SK-N-DZ (cell line): Measurements from ENCODE around the gene S100A7A. TPM values are rescaled to one million over a fixed set of nuclear protein-coding genes. Genes with fewer than 3 reads are reported as not detected.

Source experiments
- DNase-seq: peaks from one replicate; pipeline ENCODE4 v3.0.0-alpha.2; 2015; ENCODE audit warnings: low spot score
- polyA plus RNA-seq, 2 experiments: library from polyadenylated mRNA; depleted of rRNA; stranded (reverse); fragments of >200 nt; gene quantifications; 2 replicates each; pipeline ENCODE4 v1.2.3, GENCODE V29; 2014

The S100A7A gene
- polyA plus RNA-seq (2014; cell fraction: cytosol; rRNA removed): not detected in 2 replicates
- polyA plus RNA-seq (2014; cell fraction: nucleus; rRNA removed): not detected in 2 replicates

DNA sequence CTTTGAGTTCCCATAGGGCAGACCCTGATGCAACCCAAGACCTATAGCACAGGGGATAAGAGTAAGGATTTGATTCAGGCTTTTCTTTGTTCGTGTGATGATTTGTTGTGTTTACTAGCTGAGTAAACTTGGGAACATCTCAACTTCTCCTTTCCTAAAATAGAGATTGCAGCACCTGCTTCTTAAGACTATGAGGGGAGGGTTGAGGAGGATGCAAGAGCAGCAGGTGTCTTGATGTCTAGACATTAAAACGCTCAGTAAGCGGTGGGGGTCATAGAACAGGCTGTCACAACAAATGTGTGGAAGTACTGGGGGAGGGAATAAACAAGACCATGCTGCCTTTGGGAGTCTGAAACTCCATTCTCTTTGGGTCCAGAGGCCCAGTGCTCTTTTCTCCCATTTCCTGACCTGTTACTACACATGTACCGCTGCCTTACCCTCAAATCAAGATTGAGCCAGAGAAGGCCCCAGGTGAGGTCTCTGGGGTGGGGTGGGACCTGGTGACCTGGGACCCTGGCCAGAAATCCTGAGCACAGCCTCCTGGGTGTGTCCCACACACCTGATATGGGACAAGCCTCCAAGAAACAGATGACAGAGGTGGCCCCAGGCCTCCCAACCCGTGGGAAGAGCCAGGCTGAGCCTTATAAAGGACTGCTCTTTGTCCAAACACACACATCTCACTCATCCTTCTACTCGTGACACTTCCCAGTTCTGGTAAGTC lies at the start of gene S100A7A:
TSS of gene S100A7A (plus strand) at position 671 of the 721 bp plus-strand sequence. CDS start 1,563 bp downstream, outside the sequence.
- DNase-seq: no peak

DNA sequence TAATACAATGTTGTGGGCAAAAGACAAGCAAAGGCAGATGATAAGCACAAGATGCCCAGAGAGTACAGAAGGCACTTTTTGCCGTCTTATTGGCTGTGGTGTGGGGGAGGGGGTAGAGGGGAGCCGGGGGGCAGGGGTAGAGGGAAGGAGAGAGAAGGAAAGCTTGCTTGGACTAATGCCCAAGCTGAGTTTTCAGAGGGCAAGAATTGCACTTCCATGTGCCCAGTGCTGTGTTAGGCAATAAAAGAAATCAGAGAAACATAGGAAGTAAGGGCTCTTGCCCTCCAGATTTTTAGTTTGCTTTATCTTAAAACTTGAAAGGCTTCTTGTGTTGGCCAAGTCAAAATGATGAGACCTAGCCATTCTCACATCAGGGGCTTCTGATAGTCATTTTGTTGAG lies 49.2 kb upstream of the S100A7A start:
- DNase-seq: no peak

DNA sequence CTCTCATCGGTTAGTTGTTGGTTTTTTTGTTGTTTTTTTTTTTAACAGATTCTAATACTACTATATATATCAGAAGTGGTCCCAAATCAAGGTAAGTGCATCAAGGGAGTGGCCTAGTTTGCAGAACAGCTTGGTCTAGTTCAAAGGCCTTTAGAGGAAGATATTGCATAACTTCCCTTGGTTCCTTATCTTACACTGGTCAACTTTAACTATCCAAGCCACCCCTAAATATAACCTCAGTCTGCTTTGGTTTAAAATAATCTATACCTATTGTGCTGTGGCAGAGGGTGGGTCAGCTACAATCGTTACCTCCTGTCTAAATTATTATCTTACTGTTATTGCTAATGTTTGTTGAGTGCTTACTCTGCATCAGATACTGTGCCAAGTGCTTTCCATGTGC lies 47.8 kb upstream of the S100A7A start:
- no peak for DNase-seq

DNA sequence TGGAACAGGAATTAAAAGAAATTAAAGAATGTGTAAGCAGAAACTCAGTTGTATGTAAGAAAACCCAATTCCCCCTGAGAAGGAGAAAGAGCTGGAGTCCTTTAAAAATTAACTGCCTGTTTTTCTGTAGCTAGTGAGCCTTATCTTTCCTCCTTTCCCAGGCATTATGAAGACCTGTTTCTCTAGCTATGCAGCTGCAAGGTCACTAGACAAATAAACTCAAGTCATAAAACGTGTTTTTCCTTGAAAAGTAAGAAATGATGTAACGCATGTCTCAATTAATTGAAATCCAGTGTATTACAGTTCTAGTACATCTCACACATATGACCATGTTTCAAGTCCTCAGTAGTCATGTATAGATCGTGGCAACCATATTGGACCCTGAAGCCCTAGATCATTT lies 46.2 kb upstream of the S100A7A start:
- no peak for DNase-seq

DNA sequence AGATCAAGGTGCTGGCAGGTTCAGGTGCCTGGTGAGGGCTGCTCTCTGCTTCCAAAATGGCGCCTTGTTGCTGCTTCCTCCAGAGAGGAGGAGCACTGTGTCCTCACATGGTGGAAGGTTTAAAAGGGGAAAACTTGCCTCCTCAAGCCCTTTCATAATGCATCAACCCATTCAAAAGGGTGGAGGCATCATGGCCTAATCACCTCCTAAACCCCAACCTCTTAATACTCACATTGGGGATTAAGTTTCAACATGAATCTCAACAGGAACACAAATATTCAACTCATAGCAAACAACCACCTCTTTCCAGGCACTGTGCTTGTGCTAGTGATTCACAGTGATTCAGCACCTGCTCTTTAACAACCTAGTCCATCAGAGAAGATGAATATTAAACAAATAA lies 45.1 kb upstream of the S100A7A start:
- no peak for DNase-seq

DNA sequence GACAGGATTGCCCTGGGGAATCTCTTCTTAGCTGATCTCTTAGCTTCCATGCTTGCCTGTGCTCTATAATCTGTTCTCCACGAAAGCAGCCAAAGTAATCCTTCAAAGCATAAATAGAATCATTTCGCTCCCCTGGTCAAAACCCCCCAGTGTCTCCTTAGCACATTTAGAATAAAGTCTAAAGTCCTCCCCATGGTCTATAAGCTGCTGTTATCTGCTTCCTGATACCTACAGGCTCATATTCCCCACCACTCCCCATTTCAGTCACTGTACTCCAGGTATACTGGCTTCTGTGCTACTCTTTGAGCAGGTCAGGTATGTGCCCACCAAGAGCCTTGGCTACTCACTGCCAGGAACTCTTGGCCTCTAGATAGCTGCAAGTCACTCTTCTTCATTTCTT lies 43.7 kb upstream of the S100A7A start:
- no peak for DNase-seq

DNA sequence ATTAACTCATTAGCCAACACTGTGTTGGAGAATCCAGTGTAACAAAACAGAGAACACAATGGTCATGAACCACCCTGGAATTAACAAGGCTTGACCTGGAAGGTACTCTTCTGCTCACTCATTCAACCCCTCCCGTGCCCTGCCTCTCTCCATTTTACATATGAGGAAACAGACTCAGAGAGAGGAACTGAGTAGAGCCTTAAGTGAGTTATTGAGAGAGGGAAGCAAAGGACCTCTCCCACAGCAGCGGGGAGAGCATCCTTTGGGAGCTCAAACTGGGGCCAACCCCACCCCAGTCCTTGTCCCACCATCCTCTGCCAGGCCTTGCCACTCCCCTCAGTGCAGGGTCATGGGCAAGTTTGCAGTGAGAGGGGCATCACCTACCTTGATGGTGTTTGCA lies 42.2 kb upstream of the S100A7A start:
- DNase-seq: no peak

DNA sequence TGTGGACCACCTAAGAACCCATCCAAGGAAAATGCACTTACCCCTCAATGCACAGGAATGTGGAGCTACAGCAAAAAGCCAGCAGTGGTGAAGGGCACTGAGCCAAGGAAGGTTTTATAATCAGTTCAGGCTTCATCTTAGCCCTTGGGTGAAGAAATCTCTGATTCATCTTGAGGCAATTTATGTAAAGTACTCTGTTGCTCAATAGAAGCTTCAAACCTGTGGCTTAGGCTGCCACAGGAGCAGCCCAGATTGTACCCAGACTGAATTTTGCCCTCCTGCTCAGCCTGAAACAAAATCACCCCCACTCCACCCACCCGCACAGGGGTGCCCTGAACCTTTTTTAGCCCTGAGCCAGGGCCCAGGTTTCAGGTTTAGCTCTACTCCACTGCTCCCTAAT lies 40.8 kb upstream of the S100A7A start, which contains the start of gene S100A12:
TSS of gene S100A12 (minus strand) at position 111 of the 400 bp plus-strand sequence. CDS start 1,029 bp downstream, outside the sequence.
- no peak for DNase-seq

DNA sequence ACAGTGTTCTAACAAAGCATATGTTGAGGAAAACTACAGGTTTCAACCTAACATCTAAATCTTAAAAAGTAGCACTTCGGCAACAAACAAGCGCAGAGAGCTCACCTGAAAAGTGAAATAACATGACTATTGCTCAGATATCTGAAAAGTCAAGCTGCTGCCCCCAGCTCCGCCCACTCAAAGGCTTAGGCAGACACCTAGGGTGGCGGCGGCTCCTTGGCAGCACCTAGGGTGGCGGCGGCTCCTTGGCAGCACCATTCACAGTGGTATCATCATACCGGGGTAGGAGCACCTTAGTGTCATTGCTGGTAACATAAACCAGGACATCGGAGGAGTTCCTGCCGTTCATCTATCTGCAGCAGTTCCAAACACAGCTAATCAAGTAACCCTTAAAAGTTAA lies 36.7 kb upstream of the S100A7A start:
- no peak for DNase-seq

DNA sequence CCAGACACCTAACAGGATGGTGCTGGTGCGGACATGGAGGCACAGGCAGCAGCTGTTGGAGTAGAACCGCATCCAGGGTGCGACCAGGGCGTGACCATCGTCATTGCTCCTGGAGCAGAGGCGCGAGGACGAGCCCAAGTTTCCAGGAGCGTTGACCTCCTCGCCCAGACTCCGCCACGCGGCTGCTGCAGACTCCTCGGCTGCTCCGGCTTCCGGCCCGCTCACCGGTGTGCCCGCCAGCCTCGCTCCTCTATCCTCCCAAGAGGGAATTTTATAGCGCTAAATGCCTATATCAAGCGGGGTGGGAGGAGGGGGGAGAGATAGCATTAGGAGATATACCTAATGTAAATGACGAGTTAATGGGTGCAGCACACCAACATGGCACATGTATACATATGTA lies 35.6 kb upstream of the S100A7A start:
- DNase-seq: no peak

DNA sequence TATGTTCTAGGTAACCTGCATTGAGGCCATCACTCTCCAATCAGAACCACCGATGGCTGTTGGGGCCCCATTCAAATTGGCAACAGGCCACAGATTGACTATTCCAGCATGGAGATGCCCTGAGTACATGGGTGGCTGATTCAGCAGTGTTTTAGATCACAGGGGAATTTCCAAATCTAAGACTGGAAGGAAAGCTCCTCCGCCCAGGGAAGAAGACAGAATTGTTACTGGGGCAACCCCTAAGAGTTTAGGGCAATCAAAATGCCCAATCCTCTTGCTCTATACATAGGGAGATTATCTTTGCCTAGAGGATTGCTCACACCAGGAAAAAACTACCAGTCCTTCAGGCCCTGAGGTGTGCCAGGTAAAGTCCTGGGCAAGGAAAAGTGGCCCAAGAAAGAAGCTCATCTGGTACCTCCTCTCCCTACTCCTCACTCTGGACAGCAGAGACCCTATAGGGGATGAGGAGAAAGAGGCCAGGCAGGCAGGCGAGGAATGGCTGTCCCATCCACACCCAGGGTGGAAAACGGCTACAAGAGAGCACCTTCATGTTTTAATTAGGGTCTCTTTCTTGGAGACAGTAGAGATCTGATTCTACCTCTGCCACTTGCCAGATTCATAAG lies 31.3 kb upstream of the S100A7A start:
- DNase-seq: no peak

DNA sequence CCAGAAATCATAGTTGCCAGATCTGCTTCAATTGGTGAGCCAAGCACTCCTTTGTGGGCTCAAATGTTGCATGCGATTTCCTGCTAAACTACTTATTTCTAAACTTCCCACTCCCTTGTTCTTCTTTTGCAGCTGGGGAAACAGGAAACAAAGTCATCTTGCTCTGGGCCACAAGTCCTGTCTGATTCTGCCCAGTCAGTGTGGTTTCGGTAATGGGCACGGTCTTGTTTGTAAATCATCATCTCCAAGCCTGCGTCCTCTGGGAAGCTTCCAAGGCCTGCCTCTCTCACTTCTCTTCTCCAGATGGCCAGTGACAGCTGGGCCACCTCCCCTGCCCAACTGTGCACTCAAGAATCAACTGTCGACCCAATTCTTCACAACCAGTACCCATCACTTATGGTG lies 29.8 kb upstream of the S100A7A start:
- DNase-seq: no peak

DNA sequence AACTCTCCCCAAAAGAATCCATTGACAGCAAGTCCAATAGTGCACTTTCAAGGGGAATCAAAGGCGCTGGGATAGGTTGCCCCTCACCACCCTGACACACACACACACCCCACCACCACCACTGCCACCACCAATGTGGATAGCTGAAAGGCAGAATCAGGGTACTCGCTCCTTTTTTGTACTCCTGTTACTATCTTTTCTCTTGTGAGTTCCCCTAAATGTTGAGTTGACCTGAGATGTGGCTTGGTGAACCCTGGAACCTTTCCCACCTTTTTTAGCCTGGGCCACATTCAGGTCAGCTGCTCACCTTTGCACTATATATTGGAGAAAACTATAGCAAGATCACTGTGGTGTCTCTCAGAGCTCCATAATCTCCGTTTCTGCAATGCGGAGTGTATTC lies 29.3 kb upstream of the S100A7A start:
- no peak for DNase-seq

DNA sequence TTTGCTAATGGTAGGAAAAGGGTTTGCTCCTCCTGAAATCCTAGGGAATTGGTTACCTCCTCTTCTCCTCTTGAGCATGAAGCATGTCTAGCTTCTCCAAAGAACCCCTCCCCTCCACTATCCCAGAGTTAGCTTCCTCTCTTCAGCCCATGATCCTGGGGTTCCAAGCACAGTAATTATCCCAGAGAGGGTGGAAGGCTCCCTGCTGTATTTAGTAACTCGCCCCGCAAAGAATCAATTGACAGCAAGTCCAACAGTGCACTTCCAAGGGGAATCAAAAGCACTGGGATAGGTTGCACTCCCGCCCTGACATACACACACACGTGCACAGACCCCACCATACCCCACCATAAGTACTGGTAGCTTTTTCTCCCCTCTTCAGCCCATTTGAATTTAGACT lies 28.5 kb upstream of the S100A7A start:
- DNase-seq: no peak

DNA sequence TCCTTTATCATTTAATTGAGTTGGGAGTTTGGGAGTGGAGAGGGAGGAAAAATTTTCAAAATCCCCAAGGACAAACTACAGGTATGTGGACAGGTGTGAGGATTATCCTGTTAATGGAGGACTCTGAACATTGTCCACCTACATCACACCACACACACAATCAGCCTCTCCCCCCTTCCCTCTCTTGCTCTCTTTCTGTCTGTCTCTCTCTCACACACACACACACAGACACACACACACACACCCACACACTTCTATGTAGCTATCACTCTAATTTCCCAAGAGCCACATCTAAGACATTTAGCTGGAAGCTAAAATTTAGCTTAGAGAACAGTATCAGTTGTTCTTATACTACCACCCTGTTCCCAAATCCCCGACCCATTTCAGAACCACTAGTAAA lies 26.9 kb upstream of the S100A7A start:
- no peak for DNase-seq

DNA sequence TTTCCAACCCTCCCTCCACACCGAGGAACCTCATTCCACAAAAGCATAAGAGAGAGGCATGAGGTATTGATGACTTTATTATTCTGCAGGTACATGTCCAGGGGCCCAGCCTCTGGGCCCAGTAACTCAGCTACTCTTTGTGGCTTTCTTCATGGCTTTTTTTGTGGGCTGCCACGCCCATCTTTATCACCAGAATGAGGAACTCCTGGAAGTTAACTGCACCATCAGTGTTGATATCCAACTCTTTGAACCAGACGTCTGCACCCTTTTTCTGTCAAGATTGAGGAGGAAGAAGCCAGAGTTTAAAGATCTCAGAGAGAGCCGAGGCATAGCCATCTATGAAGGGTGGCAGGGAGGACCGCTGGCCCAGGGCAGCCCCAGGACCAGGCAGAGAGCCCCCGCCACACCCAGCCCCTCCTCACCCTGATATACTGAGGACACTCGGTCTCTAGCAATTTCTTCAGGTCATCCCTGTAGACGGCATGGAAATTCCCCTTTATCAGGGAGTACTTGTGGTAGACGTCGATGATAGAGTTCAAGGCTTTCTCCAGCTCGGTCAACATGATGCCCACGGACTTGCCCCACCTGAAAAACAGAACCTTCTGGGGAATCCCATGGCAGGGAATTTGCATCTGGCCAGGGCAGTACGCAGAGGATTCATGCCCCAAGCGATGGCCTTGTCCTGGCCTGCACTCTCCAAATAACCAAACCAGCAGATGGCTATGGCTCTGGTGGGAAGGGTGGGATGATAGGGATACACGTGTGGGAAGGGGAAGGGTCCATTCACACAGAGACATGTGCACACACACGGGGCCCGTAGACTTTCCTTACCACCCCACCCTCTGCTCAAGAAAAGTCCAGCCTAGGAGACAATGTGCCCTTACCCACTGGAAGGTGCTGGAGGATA lies 26.1 kb upstream of the S100A7A start:
- DNase-seq: no peak

DNA sequence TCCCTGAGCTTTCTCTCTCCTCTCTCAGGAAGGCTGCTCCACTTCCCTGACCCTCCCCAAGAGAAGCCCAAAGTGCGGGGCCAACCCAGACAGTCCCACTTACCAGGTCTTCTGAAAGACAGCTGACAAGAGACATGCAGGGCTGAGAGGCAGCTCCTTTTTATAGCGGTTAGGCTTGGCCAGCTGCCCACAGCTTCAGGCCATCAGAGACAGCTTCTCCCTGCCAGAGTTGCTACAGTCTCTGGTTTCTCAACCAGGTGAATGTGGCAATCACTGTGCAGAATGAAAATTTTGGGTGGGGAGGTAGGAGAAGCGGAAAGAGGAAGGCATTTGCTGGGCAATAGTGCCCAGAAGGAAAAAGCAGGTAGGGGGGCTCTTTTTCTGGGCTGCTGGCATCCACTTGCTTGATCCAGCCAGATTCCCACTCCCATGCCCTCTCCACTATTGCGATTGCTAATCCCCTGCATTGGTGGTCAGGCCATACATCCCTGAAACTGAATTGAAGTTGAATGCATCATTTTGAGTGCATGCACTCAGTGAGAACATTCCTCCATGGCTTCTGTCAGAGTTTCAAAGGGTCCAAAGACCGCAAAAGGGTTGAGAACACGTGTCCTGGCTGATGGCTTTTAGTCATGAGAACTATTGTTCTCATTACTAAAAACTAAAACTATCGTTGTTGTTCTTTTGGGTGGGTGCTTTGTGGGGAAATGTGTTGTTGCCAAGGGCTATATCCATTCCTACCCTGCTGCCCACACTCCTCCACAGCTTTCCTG lies 25.2 kb upstream of the S100A7A start, which contains the start of gene S100A8:
TSS of gene S100A8 (minus strand) at position 136 of the 773 bp plus-strand sequence. CDS start 538 bp downstream, outside the sequence.
- DNase-seq: no peak

DNA sequence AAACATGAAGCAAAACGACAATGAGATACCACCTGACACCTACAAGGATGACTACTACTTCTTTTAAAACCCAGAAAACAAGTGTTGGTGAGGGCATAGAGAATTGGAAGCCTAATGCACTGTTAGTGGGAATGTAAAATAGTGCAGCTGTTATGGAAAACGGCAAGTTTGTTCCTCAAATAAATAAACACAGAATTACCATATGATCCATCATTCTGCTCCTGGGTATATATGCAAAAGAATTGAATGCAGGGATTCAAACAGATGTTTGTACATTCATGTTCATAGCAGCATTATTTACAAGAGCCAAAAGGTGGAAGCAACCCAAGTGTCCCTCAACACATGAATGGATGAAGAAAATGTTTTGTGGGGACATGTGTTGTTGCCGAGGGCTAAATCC lies 24.1 kb upstream of the S100A7A start:
- no peak for DNase-seq

DNA sequence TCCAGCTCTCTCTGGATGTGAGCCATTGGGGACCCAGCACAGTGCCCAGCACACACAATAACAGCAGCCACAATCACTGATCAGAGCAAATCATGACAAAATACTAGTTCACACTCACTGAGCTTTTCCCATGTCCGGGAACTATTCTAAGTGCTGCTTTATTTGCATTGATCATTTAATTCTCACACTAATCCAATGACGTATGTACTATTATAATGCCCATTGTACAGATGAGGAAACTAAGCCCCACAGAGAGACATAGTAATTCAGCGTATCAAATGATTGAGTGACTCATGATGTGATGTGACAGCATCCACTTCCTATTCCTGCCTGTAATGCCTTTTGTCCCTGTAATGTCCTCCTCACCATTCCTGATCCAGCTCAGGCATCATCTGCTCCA lies 23.5 kb upstream of the S100A7A start:
- DNase-seq: no peak

DNA sequence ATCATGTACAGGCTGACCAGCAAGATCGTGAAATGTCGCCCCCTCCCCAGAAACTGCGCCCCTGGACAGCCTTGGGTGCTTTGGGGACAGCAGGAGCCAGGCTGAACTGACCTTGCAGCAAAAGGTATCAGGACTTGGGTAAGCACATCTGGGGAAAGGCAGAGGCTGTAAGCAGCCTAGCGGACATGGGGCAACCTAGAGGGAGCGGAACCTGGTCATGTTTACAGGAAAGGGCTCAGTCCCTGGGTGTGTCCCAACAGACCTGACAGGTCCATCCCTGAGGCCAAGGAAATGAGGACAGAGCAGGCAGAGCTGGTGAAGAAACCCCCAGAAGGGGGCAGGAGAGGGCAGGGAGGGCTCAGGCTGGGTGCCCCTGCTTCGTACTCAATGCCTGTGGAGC lies 22.4 kb upstream of the S100A7A start:
- no peak for DNase-seq

DNA sequence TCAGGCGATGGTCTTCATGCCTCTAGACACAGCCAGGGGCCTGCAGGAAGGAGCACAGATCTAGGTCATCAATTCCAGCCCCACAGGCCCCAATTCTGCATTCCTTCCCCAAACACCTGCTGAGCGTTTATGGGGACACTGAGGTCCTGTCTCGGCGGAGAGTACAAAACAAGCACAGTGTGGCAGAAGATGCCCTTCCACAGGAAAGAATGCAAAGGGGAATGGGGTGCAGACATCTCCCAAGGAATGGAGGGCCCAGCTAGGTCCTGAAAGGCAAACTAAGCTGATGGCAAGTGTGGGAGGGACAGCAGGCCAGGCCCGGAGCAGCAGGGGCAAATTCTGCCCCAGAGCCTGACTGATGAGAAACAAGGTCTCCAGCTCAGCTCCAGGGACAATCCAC lies 21.9 kb upstream of the S100A7A start:
- DNase-seq: no peak
